KMS-11 (cell line): ENCODE results near the gene RAB28.

Experiments used
- H2AFZ ChIP-seq: fragments of 200-600 bp; sonication (generic); 2 replicates; pipeline ENCODE4 v1.6.1; 2016; ENCODE audit warnings: antibody characterized with exemption, mixed run types, low read depth
- H3K27ac ChIP-seq: fragments of 200-600 bp; sonication (generic); 2 replicates; pipeline ENCODE4 v1.6.1; 2016; ENCODE audit warnings: mild to moderate bottlenecking, mixed run types
- H3K27me3 ChIP-seq: fragments of 200-600 bp; sonication (generic); 2 replicates; pipeline ENCODE4 v1.6.1; 2017; ENCODE audit warnings: mild to moderate bottlenecking, low read depth, mixed run types, moderate library complexity; ENCODE audit not compliant: insufficient read depth
- H3K36me3 ChIP-seq: fragments of 200-600 bp; sonication (generic); 2 replicates; pipeline ENCODE4 v1.6.1; 2017; ENCODE audit warnings: mild to moderate bottlenecking, mixed run types; ENCODE audit not compliant: insufficient read depth
- H3K4me1 ChIP-seq: fragments of 200-600 bp; sonication (generic); 2 replicates; pipeline ENCODE4 v1.6.1; 2016; ENCODE audit warnings: mild to moderate bottlenecking, low read depth, mixed run types; ENCODE audit not compliant: poor library complexity, severe bottlenecking
- H3K4me2 ChIP-seq: fragments of 200-600 bp; sonication (generic); 2 replicates; pipeline ENCODE4 v1.7.0; 2016; ENCODE audit warnings: mild to moderate bottlenecking, mixed run types
- H3K4me3 ChIP-seq: fragments of 200-600 bp; sonication (generic); IDR thresholded peaks from 2 replicates; pipeline ENCODE4 v1.6.1; 2017; ENCODE audit warnings: low read depth, low read length, mixed read lengths; ENCODE audit not compliant: insufficient read depth
- H3K79me2 ChIP-seq: fragments of 200-600 bp; sonication (generic); 2 replicates; pipeline ENCODE4 v1.6.1; 2016; ENCODE audit warnings: low read depth, mixed run types; ENCODE audit not compliant: insufficient read depth
- H3K9ac ChIP-seq: fragments of 200-600 bp; sonication (generic); 2 replicates; pipeline ENCODE4 v1.6.1; 2016; ENCODE audit warnings: mild to moderate bottlenecking, mixed run types
- H4K20me1 ChIP-seq: fragments of 200-600 bp; sonication (generic); 2 replicates; pipeline ENCODE4 v1.6.1; 2016; ENCODE audit warnings: mild to moderate bottlenecking, mixed run types; ENCODE audit not compliant: insufficient read depth
- CTCF ChIP-seq: fragments of 200-600 bp; sonication (generic); conservative IDR thresholded peaks from 2 replicates; pipeline ENCODE4 v1.6.1; 2017; ENCODE audit warnings: low read depth, mild to moderate bottlenecking, antibody characterized with exemption, low read length, moderate library complexity, mixed read lengths

Gene RAB28

GRCh38 chr4:13528821-13529127 lies 44.6 kb upstream of the RAB28 start:
- Histone ChIP-seq H3K9ac (no peak overlapping the region), H3K27me3 (no peaks in the 10 kb centered on the region), H3K27ac (no peak overlapping the region), H4K20me1 (no peaks in the 10 kb centered on the region), H3K4me1 (peaks cover 4% of the 10 kb centered on the region), H3K4me2 (peak overlapping the region; percentile 88; the same call in 1 of the 2 replicates), H2AFZ (no peak overlapping the region), H3K36me3 (no peaks in the 10 kb centered on the region), H3K4me3 (peak overlapping the region; percentile 72), H3K79me2 (no peaks in the 10 kb centered on the region)
- TF ChIP-seq CTCF = no peak

GRCh38 chr4:13527981-13528820 lies 44.1 kb upstream of the RAB28 start:
- peak overlapping the region; percentile 72 for H3K4me3 ChIP-seq

GRCh38 chr4:13527192-13527980 lies 43.2 kb upstream of the RAB28 start:
- Histone ChIP-seq H4K20me1 (no peaks in the 10 kb centered on the region), H3K36me3 (no peaks in the 10 kb centered on the region), H3K4me1 (peaks cover 4% of the 10 kb centered on the region), H3K79me2 (no peaks in the 10 kb centered on the region), H3K9ac (no peak overlapping the region), H2AFZ (peak overlapping the region; percentile 22; the same call in 1 of the 2 replicates), H3K27me3 (no peaks in the 10 kb centered on the region), H3K4me2 (no peak overlapping the region), H3K4me3 (peak overlapping the region; percentile 72), H3K27ac (no peak overlapping the region)
- no peak for TF ChIP-seq CTCF

More at GRCh38 chr4:13527981-13528820, 44.1 kb upstream of the RAB28 start:
- peaks cover 4% of the 10 kb centered on the region for H3K4me1 ChIP-seq
- no peaks in the 10 kb centered on the region for H3K36me3 ChIP-seq
- H2AFZ ChIP-seq = peak overlapping the region; percentile 26; the same call in 1 of the 2 replicates
- H3K9ac ChIP-seq = no peak overlapping the region
- no peaks in the 10 kb centered on the region for H3K79me2 ChIP-seq
- H3K27me3 ChIP-seq = no peaks in the 10 kb centered on the region
- no peak for TF ChIP-seq CTCF
- H3K27ac ChIP-seq = no peak overlapping the region
- H3K4me2 ChIP-seq = peak overlapping the region; percentile 88
- H4K20me1 ChIP-seq = no peaks in the 10 kb centered on the region

- H3K79me2 ChIP-seq = no peaks in the 10 kb centered on the region
- H3K27ac ChIP-seq = no peak overlapping the region
- no peak for TF ChIP-seq CTCF
- H3K4me1 ChIP-seq = peaks cover 4% of the 10 kb centered on the region
- H3K27me3 ChIP-seq = no peaks in the 10 kb centered on the region
- H2AFZ ChIP-seq = no peak overlapping the region
- no peak overlapping the region for H3K4me2 ChIP-seq
- no peaks in the 10 kb centered on the region for H4K20me1 ChIP-seq
- H3K4me3 ChIP-seq = no peak overlapping the region
- no peak overlapping the region for H3K9ac ChIP-seq
- H3K36me3 ChIP-seq = no peaks in the 10 kb centered on the region
Measured at GRCh38 chr4:13526658-13527057, 42.5 kb upstream of the RAB28 start.
